DOHH2 (cell line): ENCODE measurements around the gene DOK3.

ENCODE experiments used
- EZH2phosphoT487 ChIP-seq: fragments of 200-600 bp; sonication (generic); IDR thresholded peaks from 2 replicates; pipeline ENCODE4 v1.6.1; 2017; ENCODE audit warnings: borderline replicate concordance, mild to moderate bottlenecking, antibody characterized with exemption, low read length, moderate library complexity, mixed read lengths
- TF ChIP-seq, protein P1 (sequence below): fragments of 200-600 bp; sonication (generic); IDR thresholded peaks from one replicate; pipeline ENCODE4 v1.5.1; 2014; ENCODE audit warnings: antibody characterized with exemption, mild to moderate bottlenecking, low read depth, low read length; ENCODE audit not compliant: poor library complexity, severe bottlenecking

GRCh38 chr5:177476531-177477233, 32.9 kb downstream of the DOK3 start:
- TF ChIP-seq, protein P1, sequence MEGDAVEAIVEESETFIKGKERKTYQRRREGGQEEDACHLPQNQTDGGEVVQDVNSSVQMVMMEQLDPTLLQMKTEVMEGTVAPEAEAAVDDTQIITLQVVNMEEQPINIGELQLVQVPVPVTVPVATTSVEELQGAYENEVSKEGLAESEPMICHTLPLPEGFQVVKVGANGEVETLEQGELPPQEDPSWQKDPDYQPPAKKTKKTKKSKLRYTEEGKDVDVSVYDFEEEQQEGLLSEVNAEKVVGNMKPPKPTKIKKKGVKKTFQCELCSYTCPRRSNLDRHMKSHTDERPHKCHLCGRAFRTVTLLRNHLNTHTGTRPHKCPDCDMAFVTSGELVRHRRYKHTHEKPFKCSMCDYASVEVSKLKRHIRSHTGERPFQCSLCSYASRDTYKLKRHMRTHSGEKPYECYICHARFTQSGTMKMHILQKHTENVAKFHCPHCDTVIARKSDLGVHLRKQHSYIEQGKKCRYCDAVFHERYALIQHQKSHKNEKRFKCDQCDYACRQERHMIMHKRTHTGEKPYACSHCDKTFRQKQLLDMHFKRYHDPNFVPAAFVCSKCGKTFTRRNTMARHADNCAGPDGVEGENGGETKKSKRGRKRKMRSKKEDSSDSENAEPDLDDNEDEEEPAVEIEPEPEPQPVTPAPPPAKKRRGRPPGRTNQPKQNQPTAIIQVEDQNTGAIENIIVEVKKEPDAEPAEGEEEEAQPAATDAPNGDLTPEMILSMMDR, result no peak
- no peak for TF ChIP-seq EZH2phosphoT487
